WTC11 (cell line): Measurements from ENCODE around the gene SLC7A5. TPM values are rescaled to one million over a fixed set of nuclear protein-coding genes. Genes with fewer than 3 reads are reported as not detected.

Source experiments
- ATAC-seq: fragments of 200-7000 bp; cut with Tn5 transposase; 2 replicates; pipeline ENCODE4 v1.10.0; 2021; ENCODE audit warnings: mild to moderate bottlenecking, moderate library complexity
- CTCF ChIA-PET: fragments of 300-600 bp; sonication (Branson Sonifier 250); formaldehyde crosslinking; loops from one replicate; lab custom pipeline; 2021; ENCODE audit warnings: antibody characterized with exemption; lab: Charles Lee
- POLR2A ChIA-PET: fragments of 350-600 bp; sonication (Branson Sonifier 250); formaldehyde crosslinking; loops from one replicate; lab custom pipeline; 2021; ENCODE audit warnings: antibody characterized with exemption; lab: Charles Lee
- DNase-seq: peaks from one replicate; pipeline ENCODE4 v3.0.0; 2021; ENCODE audit warnings: low spot score
- H3K27ac Mint-ChIP-seq: 2 replicates; pipeline ENCODE4 v1.8.0; 2021; ENCODE audit warnings: mixed read lengths
- H3K27me3 Mint-ChIP-seq: 2 replicates; pipeline ENCODE4 v1.8.0; 2021; ENCODE audit warnings: low read depth, mild to moderate bottlenecking, moderate library complexity, mixed read lengths
- H3K36me3 Mint-ChIP-seq: 2 replicates; pipeline ENCODE4 v1.8.0; 2021; ENCODE audit warnings: mixed read lengths
- H3K4me1 Mint-ChIP-seq: 2 replicates; pipeline ENCODE4 v1.8.0; 2022; ENCODE audit warnings: mixed read lengths
- H3K4me3 Mint-ChIP-seq: 2 replicates; pipeline ENCODE4 v1.8.0; 2021; ENCODE audit warnings: mild to moderate bottlenecking, moderate library complexity, mixed read lengths
- H3K9me3 Mint-ChIP-seq: 2 replicates; pipeline ENCODE4 v1.8.0; 2021; ENCODE audit warnings: mixed read lengths
- E2F1 ChIP-seq: sonication (generic); formaldehyde crosslinking; IDR thresholded peaks from 2 replicates; pipeline ENCODE4 v1.8.0; 2022; ENCODE audit warnings: mild to moderate bottlenecking, missing genetic modification reagents
- ESRRA ChIP-seq: sonication (generic); formaldehyde crosslinking; IDR thresholded peaks from 2 replicates; pipeline ENCODE4 v1.8.1; 2022; ENCODE audit warnings: mild to moderate bottlenecking, missing genetic modification reagents, borderline replicate concordance
- ETV6 ChIP-seq: sonication (generic); formaldehyde crosslinking; IDR thresholded peaks from 2 replicates; pipeline ENCODE4 v1.8.1; 2022; ENCODE audit warnings: mild to moderate bottlenecking, missing genetic modification reagents
- FOXP4 ChIP-seq: sonication (generic); formaldehyde crosslinking; IDR thresholded peaks from 2 replicates; pipeline ENCODE4 v1.8.0; 2022; ENCODE audit warnings: mild to moderate bottlenecking, missing genetic modification reagents
- GABPB1 ChIP-seq: sonication (generic); formaldehyde crosslinking; IDR thresholded peaks from 2 replicates; pipeline ENCODE4 v1.8.1; 2023; ENCODE audit warnings: mild to moderate bottlenecking, missing genetic modification reagents
- MYBL2 ChIP-seq: sonication (generic); formaldehyde crosslinking; IDR thresholded peaks from 2 replicates; pipeline ENCODE4 v1.8.1; 2023; ENCODE audit warnings: mild to moderate bottlenecking, moderate library complexity, missing genetic modification reagents
- NFATC4 ChIP-seq: fragments of 250-450 bp; sonication (Bioruptor Pico); IDR thresholded peaks from 2 replicates; pipeline ENCODE4 v1.9.0; 2021; ENCODE audit warnings: mild to moderate bottlenecking
- NFYB ChIP-seq: sonication (generic); formaldehyde crosslinking; conservative IDR thresholded peaks from 2 replicates; pipeline ENCODE4 v1.8.0; 2022; ENCODE audit warnings: low read depth, missing genetic modification reagents
- PREB ChIP-seq: sonication (generic); formaldehyde crosslinking; IDR thresholded peaks from 2 replicates; pipeline ENCODE4 v1.8.1; 2022; ENCODE audit warnings: mild to moderate bottlenecking, missing genetic modification reagents, moderate library complexity, borderline replicate concordance
- RELA ChIP-seq: sonication (generic); formaldehyde crosslinking; IDR thresholded peaks from 2 replicates; pipeline ENCODE4 v1.8.1; 2022; ENCODE audit warnings: missing genetic modification reagents, mild to moderate bottlenecking, borderline replicate concordance
- SMAD4 ChIP-seq: sonication (generic); formaldehyde crosslinking; IDR thresholded peaks from 2 replicates; pipeline ENCODE4 v1.8.0; 2022; ENCODE audit warnings: mild to moderate bottlenecking, missing genetic modification reagents
- ZNF138 ChIP-seq: sonication (generic); formaldehyde crosslinking; conservative IDR thresholded peaks from 2 replicates; pipeline ENCODE4 v1.8.1; 2022; ENCODE audit warnings: mild to moderate bottlenecking, moderate library complexity, missing genetic modification reagents
- ZNF416 ChIP-seq: fragments of 250-450 bp; sonication (Bioruptor Pico); IDR thresholded peaks from 2 replicates; pipeline ENCODE4 v1.9.0; 2021; ENCODE audit warnings: mild to moderate bottlenecking, inconsistent platforms
- ZNF423 ChIP-seq: fragments of 250-450 bp; sonication (Bioruptor Pico); IDR thresholded peaks from 2 replicates; pipeline ENCODE4 v2.1.2; 2022; ENCODE audit warnings: mild to moderate bottlenecking, moderate library complexity
- total RNA-seq: library from RNA; stranded (reverse); gene quantifications from 3 replicates; pipeline ENCODE4 v1.2.3, GENCODE V29; 2021
- TF ChIP-seq, protein P1 (sequence below): sonication (generic); formaldehyde crosslinking; IDR thresholded peaks from 2 replicates; pipeline ENCODE4 v1.8.0; 2023; ENCODE audit warnings: missing genetic modification reagents

SLC7A5 gene
- total RNA-seq, 1 experiment from 2014 or later, result 197 TPM

DNA sequence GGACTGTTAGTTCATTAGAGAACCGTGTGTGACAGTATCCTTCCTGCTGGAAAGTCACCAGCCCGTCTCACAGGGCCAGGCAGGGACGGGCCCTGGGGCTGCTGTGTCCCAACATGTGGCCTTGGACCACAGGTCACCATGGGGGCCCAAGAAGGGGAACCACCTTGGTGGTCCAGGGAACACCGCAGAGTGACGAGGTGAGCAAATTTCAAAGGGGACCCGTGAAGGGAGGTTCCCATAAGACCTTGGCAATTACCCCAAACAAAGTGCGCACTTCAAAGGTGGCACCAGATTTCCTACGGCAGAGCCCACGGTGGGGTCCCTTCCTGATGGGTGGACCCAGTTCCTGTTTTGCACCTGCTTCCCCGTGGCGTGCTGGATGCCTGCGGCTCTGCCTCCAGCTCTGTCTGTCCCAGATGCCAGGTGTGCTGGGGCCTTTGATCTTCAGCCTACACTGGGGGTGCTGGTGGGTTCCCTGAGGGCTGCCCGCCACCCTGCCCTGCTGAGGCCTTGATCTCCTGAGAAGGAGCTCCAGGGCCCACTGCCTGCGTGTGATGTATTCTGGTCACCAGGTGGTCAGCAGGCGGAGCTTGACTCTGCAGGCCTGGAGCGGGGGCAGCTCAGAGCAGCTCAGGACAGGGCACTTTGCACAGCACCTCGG is 27.0 kb downstream of the SLC7A5 start:
- Mint-ChIP-seq H3K27ac (peak overlapping the region; percentile 80), H3K4me1 (peaks cover 12% of the 10 kb centered on the region), H3K4me3 (no peak overlapping the region), H3K9me3 (no peaks in the 10 kb centered on the region), H3K27me3 (no peaks in the 10 kb centered on the region), H3K36me3 (peaks cover under 1% of the 10 kb centered on the region; the same call in 1 of the 2 replicates)
- ChIA-PET POLR2A (interaction anchor here (0.9 kb wide), 1 partner anchor 29 kb away, joined by 3 read pairs; no protein-coding TSS in a partner anchor), CTCF (interaction anchor here (0.6 to 2.6 kb wide), 5 partner anchors 8 to 595 kb away, joined by 3 to 17 read pairs (median 5); no protein-coding TSS in a partner anchor)
- DNase-seq (no peak), ATAC-seq (no peak)
- TF ChIP-seq ETV6 (CRISPR knock-in tag) (no peak), NFATC4 (no peak), E2F1 (CRISPR knock-in tag) (no peak), ZNF138 (CRISPR knock-in tag) (no peak), ESRRA (CRISPR knock-in tag) (no peak), MYBL2 (CRISPR knock-in tag) (no peak), NFYB (CRISPR knock-in tag) (no peak), PREB (CRISPR knock-in tag) (no peak)
- TF ChIP-seq, protein P1, sequence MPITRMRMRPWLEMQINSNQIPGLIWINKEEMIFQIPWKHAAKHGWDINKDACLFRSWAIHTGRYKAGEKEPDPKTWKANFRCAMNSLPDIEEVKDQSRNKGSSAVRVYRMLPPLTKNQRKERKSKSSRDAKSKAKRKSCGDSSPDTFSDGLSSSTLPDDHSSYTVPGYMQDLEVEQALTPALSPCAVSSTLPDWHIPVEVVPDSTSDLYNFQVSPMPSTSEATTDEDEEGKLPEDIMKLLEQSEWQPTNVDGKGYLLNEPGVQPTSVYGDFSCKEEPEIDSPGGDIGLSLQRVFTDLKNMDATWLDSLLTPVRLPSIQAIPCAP (CRISPR knock-in tag), result no peak

GRCh38 chr16:87841340-87842208 is 27.7 kb downstream of the SLC7A5 start:
- Mint-ChIP-seq H3K27ac (peak overlapping the region; percentile 45; the same call in 1 of the 2 replicates), H3K4me3 (no peak overlapping the region), H3K36me3 (peaks cover 4% of the 10 kb centered on the region; the same call in 1 of the 2 replicates), H3K4me1 (peaks cover 12% of the 10 kb centered on the region), H3K27me3 (no peaks in the 10 kb centered on the region), H3K9me3 (no peaks in the 10 kb centered on the region)
- TF ChIP-seq, protein P1 (CRISPR knock-in tag), result no peak
- TF ChIP-seq ZNF416, result no peak
- no peak for TF ChIP-seq FOXP4 (CRISPR knock-in tag)
- no peak for TF ChIP-seq SMAD4
- TF ChIP-seq RELA (CRISPR knock-in tag), result no peak
- no peak for TF ChIP-seq ZNF423 (CRISPR knock-in tag)
- no peak for TF ChIP-seq GABPB1 (CRISPR knock-in tag)
- POLR2A ChIA-PET, result no interaction called here
- ATAC-seq, result no peak
- CTCF ChIA-PET, result interaction anchor here (1.0 to 3.1 kb wide), 5 partner anchors 8 to 65 kb away, joined by 4 to 26 read pairs (median 9); no protein-coding TSS in a partner anchor
- no peak for DNase-seq
